LHCN-M2 (cell line): ENCODE results near the gene TTLL11. TPM values are rescaled to one million over a fixed set of nuclear protein-coding genes. Genes with fewer than 3 reads are reported as not detected.

Experiments
- DNase-seq: peaks from one replicate; pipeline ENCODE4 v3.0.0-alpha.2; 2012; ENCODE audit warnings: low read depth
- total RNA-seq: library from RNA; depleted of rRNA; stranded (reverse); fragments of >200 nt; gene quantifications from 2 replicates; pipeline ENCODE4 v1.2.3, GENCODE V29; 2014

TTLL11 gene
- total RNA-seq, 1 experiment from 2014 or later, result 3.4 TPM

DNA sequence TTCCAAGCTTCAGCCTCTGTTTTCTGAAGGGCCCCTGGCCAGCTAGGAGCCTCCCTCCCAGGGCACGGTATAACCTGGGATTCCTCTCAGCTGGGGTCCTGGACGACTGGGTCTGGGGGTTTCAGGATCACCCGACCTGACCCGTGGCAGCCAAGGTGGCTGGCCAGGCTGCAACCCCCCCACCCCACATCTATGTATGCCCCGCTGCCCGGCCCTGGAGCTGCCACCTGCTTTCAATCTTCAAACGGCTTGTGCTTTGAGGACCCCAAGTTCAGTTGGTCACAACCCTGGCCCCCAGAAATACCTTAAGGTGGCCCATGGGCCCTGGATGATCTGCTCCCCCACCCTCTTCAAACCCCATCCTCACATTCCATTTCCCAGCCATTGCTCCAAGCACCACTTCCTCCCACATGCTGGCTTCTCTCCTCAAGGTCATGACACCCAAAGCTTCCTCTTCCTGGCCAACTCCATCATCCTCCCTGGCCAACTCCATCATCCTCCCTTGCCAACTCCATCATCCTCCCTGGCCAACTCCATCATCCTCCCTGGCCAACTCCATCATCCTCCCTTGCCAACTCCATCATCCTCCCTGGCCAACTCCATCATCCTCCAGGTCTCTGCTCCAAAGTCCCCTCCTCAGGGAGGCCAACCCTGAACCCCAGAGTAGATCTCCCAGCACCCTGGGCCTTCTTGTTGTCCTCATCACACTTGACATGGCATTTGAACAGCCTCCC is 17.2 kb upstream of the TTLL11 start:
- no peak for DNase-seq

DNA sequence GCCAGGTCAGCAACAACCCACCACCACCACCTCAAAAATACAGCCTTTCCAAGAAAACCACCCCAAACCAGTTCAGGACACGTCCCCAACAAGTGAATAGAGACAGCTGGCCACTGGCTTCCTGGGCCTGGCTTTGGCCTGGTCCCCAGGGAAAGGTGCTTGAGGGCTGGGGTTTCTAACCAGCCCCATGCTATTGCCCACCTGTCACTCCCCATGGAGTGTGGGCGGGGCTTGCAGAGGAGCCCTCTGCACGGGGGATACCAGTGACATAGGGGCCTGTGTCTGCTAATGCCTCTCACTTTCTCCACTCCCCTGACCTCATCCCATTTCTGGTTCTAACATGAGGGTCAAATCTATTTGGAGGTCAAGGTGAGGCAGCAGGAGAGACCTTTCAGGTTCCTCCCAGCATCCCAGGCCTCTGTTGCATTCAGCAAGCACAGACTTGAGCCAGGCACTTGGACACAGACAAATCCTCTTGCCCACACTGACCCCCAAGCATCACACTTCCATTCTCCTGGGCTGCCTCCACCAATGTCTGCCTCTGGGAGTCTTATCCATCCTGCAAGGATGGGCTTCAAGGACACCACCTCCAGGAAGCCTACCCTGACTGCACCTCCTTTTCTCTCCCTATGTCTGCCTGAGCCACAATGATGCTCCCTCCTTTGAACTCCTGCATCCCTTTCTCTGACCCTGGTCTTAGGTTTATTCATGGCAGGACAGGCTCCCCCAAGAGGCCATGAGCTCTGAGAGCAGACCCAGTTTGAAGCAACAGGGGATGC is 16.1 kb upstream of the TTLL11 start:
- no peak for DNase-seq

DNA sequence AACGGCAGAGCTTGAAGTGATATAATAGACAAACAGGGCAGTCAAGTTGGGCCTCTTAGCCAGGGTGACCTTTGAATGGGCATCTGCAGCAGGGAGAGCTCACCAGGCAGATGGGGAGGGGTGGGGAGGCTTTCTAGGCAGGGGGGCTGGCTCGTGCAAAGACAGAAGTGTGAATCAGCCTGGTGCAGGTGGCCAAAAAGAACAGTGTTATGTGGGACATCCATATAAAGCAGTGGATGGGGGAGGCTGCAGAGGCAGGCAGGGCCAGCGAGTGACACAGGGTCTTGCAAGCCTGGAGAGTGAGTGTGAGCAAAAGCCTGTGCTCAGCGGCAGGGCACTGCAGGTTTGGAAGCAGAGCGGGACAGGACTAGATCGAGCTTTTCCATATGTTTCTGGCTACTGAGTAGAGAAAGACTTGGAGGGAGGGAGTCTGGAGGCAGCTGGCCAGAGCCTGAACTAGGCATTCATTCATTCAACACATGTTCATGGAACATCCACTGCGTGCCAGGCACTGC is 14.2 kb upstream of the TTLL11 start:
- no peak for DNase-seq

DNA sequence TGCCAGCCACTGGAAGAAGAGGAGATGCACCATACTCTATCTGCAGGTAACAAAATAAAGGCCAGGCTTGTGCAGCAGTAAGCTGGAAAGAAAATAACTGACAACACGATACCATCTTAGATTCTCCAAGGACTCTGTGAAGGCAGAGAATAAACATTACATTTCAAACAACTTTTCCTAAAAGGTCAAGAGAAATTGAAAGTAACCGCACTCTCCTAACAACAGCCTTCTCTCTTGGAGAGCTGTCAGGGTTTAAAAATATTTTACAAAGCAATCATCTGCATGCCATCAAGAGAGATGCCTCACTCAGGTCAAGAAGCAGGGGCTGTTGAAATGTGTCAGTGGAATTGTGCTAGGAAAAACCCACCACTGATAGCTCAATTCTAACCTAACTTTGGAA is 13.5 kb upstream of the TTLL11 start:
- no peak for DNase-seq

DNA sequence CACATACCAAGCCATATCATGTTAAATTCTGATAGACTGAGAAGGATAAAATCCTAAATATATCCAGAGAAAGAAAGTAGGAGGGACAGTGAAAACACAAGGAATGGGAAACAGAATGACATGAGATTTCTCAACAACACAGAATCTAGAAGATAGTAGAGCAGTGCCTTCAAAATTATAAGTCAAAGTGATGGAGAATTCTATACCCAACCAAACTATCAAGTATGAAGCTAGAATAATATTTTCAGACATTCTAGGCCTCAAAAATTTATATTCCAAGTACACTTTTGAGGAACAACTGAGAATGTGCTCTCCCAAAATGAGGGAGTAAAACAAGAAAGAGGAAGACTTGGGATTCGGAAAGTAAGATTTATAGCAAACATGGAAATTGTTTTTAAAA is 10.9 kb upstream of the TTLL11 start:
- no peak for DNase-seq

DNA sequence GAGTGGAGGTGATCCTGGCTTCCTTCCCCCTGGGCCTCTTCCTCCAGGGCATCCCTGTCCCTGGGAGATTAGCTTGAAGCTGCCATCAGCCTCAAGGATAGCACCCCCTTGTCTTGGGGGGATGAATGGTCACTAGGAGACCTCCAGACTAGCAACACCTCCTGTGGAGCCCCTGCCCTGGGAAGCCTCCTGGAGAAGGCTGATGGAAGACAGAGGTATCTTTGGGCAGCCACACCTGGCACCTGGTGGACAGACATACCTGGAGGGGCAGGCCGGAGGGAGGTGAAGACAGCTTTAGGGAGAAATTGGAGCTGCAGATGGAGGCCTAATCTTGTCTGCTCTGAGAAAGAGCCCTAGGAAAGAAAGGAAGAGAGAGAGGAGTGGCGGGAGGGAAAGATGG is 9.0 kb upstream of the TTLL11 start:
- no peak for DNase-seq

DNA sequence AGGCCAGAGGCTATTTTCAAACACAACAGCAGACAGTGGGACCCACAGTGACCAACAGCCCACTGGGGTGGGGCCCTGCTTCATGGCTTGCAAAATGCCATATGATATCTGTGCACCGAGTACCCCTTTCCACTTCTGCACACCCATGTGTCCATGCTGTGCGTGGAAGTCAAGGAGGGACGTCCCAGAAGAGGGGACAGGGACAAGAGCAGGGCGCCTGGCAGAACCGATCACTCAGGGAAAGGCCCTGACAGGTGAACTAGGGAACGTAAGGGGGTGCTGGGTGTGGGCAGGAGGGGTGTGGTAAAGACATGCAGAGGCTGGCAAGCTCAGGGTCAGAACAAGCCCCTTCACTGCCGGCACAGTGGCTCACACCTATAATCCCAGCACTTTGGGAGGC is 7.6 kb upstream of the TTLL11 start:
- DNase-seq, result no peak

DNA sequence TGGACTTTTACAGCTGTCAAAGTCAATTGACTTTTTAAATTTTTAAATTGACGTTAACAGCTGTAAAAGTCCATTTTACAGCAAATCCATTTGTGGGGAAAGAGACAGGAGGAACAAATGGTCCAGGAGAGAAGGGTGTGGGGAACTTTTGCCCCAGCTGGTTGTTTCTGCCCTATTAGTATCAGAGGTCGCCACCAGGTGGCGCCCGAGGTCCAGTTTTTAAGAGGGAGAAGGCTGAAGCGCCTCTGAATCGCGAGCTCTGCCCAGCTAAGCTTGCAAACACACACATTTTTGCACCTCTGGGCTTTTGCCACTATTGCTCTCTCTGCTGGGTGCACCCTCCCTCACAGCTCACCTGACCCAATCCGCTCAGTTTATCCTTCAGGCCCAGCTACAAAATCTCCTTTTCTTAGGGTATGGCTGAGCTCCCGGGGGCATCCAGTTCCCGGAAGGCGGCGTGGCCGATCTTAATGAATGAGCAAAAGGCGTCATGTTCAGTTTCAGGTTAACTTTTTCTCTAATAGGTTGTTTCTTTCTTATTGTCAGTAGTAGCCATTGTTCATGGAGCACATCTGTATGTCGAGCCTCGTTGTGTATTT is 6.3 kb upstream of the TTLL11 start:
- peak; percentile 76 for DNase-seq

DNA sequence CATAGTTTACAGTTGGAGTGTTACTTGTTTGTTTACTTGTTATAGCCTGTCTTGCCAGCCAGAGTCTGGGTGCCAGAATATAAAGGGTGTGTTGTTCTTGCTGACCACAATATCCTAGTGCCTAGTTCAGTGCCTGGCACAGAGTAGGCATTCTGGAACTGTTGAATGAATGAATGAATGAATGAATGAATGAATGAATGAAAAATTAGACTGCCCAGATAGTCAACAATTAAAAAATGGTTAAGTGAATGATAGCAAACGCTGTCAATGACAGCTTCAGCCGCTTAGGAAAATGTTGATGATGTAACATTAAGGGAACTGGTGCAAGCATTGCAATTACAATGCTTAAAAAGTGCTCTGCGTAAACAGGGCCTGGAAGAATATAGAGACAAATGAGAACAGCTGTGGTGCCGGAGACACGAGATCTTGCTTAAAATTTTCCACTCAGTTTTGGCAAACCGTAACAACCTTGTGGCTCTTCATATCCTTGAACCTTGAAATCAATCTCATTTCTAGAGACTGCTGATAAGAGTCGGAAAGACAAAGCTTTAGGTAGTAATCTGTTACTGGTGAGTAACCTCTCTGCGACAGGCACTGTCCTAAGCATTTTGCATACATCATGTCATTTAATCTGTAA is 4.7 kb upstream of the TTLL11 start:
- DNase-seq, result peak; percentile 55

DNA sequence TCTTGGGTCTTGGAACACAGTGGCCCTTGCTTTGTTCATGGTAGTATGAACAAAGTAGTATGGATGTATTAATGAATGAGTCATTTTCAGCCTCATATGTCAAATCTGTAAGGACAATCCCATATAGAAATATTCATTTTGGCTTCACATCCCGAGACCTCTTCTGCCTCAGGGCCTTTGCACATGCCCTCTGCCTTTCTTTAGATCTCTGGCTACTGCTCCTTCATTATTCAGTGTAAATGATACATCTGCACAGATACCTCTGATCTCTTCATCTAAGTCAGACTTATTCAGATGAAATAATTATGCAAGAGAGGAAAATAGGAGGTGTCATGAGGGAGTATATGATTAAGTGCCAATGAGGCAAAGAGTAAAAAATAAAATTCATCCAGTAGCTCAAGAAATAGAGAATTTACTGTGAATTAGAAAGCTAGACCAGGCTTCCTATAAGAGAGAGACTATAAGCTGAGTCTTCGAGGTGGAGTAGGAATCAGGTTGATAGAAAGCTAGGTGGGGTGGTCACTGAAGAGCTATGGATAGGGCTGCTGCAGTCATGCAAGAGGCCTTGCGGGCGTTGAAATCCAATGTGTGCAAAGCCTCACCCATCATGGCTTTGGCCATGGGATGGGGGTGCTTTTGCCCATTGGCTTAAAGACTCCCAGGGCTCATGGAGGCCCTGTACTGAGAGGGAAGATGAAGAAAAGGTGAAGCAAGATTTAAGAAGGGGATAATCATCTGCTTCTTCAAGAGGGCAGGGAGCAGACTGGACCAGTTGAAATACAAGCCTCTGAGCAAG is 3.7 kb upstream of the TTLL11 start:
- no peak for DNase-seq

DNA sequence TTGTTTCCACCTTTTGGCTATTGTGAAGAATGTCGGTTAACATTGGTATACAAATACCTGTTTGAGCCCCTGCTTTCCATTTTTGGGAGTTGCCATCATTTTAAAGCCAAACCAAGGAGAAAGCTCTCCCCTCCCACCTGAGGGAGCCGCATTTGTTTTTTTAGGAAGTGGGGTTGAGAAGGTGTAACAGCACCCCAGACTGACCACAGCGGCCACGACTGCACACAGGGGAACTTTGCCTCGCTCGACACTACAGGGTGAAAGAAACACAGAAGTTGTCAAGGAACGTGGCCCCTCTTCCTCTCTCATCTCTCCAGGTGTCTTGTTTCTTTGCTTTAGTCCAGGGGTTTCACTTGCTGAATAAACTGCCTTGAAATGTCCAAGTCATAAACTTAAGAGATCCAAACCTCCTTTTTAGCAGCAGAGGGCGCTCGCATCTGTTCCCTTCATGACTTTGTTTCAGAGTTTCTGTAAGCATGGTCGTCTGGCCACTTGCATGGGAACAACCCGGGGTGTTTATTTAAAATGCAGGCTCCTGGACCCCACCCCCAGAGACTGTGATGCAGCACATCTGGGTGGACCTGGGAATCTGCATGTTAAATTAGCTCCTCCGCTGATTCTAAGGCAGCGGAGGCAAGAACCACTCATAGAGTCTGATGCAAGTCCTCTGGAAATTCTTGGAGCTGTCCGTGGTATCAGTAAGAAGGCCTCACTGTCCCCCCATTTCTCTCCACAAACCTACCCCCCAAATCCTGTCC is 2.1 kb upstream of the TTLL11 start:
- peak; percentile 62 for DNase-seq

DNA sequence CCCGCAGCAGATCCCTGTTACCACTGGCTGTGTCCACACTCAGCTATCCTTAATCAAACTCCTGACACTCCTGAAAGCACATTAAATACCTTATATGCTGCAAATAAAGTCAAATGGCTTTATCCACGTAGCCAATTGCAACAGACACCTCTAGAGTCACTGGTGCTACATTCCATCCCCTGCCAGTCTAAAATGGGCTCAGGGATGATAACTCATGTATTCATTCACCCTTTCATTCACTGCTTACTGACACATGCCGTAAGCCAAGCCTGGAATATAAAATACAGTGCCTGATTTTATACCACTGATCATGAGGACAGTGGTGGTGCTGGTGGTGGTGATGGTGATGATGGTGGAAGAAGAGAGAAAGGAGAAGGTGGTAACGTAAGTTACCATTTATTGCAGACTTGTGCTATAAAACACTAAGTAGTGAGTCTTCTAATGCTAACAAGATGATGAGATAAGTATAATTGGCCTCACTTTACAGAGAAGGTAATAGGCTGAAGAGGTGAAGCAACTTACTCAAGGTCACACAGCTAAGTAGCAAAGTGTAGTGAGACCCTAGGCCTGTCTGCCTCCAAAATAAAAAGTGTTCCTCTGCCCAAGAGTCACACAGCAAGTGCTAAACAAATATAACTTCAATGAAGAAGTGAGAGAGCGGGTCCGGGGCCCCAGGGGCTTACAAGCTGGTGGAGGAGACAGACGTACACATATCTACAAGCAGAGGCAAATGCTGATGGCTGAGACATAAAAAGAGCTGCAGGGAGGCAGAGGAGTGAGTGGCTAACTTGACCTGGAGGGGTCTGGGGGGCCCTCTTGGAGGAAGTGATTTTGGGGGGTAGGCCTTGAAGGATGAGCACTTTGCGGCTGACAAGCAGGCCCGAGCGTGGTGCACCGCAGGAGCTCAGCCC is 1.2 kb downstream of the TTLL11 start:
- DNase-seq, result no peak

DNA sequence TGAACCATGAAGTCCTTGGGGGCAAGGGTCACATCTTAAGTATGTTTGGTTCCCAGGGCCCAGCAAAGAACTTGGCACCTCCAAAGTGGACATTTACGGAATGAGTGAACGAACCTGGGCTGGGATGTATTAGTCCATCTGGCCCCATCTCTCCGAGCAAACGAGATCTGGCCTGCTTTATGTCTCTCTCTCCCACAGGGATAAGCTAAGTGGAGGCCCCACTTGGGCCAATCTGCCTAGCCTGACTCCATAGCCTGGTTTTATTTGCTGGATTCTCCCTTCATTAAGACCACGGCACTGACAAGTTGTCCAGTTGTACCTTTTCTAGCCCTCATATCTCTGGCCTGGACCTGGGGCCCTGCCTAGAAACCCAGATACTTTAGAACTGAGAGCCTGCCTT is 2.1 kb downstream of the TTLL11 start:
- DNase-seq, result no peak

DNA sequence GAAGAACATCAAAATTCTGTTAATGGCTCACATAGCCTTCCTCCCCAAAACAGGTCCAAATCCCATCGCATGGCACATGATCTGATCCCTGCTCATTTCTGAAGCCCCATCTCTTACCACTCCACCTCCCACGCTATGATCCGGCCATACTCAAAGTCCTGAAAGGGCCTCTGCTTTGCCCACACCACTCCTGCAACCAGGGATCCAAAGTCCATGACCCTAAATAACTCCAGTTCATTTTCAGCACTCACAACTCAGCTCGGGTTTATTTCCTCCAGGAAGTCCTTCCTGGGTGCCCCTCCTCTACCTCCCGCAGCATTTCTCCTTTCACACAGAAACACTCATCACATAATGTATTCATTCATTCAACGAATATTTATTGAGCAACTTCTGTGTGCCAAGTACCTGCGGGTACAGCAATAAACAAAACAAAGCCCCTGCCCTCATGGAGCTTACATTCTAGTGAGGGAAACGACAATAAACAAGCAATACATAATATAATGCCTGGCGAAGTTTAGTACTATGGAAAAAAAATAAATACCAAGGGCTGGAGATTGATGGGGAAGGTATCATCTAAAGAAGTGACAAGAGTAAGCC is 2.7 kb downstream of the TTLL11 start:
- DNase-seq, result no peak

DNA sequence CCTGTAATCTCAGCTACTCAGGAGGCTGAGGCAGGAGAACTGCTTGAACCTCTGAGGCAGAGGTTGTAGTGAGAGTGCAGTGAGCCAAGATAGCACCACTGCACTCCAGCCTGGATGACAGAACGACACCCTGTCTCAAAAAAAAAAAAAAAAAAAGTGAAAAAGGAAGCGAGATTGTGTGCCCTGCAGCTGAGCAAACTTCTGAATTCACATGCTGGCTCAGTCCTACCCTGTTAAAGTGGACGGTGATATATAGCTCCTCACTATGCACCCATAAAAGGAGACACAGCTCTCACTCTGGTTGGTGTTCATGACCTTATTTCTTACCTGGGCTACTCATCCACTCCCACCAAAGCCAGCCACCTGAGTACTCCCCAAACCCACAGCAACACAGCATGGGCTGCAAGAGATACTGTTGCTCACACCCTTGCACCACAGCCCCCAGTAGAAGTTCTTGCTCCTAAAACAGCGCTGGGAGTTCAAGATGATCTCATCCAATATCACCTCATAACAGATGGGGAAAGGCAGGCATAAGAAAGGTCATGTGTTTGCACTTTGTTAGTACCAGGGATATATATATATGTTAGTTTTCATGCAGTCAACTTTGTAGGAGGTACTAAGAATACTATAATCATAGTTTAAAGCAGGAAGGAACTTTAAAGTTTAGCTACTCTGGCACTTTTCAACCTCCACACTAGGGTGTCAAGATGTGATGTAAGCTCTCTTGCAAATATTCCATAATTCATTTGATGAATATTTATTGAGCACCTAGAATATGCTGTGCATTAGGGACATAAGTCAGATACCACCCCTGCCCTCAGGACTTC is 4.0 kb downstream of the TTLL11 start:
- no peak for DNase-seq

DNA sequence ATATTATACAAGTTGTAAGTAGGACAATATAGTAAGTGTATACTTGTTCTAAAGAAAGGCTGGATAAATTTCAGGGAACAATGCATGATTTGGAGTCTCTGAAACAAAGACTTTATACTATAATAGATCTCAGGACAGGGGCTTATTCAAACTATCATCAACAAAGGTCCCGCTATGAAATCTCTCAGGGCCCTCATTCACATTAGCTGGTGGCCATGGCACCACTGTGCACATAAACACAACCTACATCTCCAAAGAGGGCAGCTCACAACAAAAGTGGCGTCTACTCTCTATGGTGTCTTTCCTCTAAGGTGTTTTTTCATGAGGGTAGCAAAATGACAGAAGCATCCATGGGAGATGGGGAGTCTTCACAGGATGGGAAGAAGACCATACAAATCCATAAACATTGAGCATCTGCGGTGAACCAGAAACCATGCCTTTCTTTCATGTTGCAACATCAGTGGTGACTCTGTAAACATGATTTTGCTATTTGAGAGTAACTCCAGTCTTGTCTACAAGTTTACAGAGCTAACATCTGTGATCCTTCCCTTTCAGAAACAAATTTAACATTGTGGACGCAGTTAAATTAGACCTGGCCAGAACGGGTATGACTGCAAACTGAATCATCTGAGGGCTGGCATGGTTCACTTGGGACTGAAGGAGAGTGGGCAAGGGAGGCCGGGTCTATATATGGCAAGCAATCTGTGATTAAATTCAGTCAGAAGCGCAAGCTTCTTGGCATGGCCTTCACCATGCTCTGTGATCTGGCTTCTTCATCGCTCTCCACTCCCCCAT is 5.5 kb downstream of the TTLL11 start:
- peak; percentile 80 for DNase-seq

DNA sequence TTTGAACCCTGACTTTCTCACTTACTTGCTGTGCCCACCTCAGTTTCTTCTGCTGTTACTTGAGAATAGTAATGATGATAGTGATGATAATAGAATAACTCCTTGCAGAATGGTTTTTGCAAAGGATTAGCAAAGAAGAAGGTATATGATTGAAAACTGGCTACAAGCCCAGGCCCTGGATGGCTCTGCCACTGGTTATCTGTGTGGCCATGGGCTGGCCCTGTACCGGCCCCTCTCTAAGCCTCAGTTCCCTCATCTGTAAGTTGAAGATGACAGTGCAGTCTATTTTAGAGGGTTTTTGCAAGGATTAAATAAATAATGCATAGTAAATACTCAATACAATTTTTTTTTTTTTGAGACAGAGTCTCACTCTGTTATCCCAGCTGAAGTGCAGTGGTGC is 6.2 kb downstream of the TTLL11 start:
- DNase-seq, result no peak
